ENCODE measurements around the gene RBBP8NL.

RBBP8NL gene

DNA sequence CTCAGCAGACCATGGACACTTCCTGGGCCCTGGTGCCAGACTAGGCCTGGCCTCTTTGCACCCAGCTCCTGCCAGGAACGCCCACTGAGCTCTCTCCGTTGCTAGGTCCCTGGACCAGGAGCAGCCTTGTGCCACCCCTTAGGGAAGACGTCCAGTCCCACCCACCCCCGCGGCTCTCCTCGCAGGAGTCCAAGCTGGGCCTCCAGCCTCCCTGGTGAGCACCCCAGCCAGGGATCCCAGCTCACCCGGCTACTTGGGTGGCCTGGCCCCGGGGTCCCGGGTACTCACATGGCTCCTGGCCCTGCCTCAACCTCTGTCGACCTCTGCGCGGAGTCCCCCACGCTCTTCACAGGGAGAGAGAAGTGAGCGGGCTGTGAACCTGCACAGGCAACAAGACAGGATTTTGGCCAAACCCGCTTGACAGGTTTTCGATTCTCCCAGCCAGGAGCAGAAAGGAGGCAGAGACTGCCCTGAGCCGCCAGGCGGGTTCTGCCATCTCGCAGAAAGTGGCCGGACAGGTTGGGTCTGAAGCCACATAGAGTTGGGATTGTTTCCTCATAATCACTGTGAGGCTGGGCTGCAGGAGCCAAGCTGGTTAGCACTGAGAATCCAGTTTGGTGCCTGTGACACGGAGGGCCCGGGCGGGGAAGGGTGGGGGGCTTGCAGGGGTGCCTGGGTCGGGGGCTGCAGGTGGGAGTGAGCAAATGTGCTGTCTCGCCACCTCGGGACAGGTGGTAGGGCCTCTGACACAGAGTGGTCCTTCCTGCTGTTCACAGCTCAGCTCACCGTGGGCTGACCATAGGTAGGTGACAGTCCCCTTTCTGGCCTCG, at the start of gene RBBP8NL:
RBBP8NL (minus strand) TSS at position 368 of the 830 bp plus-strand sequence. CDS start 7,892 bp downstream, outside the sequence.
- DNase-seq = no peak

GRCh38 chr20:62476056-62476838, 48.9 kb upstream of the RBBP8NL start:
- no peak for DNase-seq

DNA sequence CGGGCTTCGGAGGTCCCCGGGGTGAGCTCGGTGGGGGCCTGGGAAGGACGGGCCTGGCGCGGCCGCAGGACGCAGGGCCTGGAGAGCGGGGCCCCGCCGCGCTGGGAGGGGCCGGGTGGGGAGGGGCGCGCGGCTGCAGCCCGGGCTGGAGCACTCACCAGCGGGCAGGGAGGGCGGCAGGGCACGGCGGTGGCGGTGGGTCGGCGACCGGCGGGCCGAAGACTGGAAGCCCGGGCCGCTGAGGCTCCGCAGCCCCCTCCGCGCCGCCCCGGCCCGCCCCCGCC, 48.4 kb upstream of the RBBP8NL start, which contains the start of gene GATA5:
GATA5 (minus strand) TSS at position 224 of the 284 bp plus-strand sequence. CDS start 474 bp downstream, outside the sequence.
- DNase-seq = no peak

- DNase-seq = no peak
Observed at GRCh38 chr20:62475027-62475771, 47.9 kb upstream of the RBBP8NL start.

DNA sequence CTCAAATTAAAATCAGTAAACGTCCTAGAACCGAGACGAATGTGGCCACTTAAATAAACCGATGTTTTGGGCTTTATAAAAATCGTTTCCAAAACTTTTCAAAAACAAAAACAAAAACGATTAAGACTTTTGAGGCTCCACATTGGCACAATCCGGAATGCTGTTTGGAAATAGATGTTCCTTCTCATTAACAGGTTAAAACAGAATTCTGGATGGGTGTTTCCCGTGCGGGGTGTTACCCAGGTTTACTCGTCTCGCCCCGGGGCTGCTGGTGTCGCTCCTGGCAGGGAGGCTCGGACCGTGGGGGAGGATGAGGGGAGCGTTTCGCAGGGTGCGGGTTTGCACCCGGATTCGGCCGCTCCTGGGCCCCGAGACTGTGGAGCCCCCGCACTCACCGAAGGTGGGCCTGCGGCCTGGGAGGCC, 47.3 kb upstream of the RBBP8NL start:
- no peak for DNase-seq

DNA sequence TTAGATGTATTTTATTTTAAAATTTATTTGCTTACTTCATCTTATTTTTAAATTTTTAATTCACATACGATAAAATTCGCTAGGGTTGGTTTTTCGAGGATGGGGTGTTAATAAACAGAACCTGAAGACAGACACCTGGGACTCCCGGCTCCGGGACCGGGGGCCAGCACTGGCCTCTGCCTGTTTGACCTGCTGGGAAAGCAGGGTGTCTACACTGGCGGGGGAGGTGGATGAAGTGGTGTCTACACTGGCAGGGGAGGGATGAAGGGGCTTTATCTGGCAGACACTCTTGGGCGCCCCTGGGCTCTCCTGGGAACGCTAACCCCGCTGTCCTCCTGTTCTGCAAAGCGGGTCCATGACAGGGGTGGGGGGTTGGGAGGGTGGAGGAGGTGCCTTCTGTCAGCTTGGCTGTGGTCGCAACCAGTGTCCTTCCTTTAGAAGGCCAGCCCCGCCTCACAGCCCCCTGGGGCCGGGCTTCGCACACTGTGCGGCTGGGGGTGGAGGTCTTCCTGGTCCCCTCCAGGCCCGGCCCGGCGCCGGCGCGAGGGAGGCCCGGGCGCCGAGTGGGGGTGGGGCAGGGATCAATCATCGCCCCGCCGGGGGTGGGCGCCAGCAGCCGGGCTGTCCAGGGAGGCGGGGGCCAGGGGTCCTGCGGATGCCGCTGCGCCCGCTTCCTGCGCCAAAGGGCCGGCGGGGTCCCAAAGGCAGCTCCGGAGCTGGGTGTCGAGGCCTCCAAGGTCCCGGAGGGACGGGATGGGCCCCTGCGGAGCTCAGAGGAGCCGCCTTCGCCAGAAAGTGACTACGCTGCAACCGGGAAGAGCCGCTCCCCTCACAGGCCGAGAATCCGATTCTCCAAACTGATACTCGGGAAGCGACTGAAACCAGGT, 46.6 kb upstream of the RBBP8NL start:
- no peak for DNase-seq

DNA sequence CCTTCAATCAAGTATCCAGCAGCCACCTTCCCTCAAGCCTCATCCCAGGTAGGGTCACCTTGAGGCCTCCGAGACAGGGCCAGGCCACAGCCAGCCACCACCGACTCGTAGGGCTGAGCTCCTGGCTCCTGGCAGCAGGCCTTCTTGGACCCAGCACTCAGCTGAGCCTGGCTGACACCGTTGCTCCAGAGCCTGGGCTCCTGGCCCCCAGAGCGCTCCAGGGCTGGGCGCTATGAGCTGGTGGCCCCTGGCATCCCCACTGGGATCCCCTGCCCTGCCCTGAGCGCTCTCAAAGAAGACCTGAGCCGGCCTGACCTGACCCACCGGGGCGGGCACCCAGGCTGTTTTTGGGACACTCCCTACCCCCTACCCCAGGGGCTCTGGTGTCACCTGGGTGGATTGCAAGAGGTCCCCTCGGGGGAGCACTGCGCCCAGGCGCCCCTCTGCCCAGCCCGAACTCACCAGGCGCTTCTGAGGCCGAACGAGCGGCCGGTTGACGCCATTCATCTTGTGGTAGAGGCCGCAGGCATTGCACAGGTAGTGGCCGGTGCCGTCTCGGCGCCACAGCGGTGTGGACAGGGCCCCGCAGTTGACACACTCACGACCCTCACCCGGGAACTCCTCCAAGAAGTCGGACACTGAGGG, 45.7 kb upstream of the RBBP8NL start:
- DNase-seq = no peak

DNA sequence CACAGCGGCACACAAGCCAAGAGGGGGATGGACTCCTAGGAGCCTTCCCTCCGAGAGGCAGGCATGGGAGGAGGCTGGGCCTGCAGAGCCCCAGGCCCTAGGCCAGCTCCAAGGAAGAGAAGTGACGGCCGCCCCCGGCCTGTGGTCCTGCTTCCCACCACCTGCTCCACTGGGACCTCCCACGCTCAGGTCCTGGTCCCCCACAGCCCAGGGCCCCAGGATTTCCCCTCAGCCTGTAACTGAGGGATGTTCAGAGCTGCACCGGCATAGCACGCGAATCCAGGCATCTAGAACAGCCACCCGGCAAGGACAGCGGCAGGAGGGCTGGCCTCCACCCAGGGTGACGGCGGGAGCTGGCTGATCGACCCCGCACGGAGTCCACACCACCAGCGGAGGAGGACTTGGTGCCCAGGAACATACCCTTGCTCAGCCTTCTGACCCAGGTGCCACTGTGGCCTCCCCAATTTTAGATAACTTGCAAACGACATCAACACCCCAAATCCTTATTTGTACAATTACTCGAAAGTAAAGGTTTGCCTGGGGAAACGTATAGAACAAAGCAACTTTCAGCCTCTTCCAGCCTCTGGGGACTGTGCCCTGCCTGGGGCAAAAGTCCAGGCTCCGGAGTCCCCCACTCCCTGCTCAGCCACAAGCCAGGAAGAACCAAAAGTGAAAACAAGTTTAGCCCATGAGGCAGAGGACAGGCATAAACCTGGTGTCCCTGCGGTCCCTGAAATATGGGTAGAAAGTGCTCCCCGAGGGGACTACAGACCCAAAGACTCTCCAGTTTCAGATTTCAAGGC, 45.0 kb upstream of the RBBP8NL start:
- no peak for DNase-seq

DNA sequence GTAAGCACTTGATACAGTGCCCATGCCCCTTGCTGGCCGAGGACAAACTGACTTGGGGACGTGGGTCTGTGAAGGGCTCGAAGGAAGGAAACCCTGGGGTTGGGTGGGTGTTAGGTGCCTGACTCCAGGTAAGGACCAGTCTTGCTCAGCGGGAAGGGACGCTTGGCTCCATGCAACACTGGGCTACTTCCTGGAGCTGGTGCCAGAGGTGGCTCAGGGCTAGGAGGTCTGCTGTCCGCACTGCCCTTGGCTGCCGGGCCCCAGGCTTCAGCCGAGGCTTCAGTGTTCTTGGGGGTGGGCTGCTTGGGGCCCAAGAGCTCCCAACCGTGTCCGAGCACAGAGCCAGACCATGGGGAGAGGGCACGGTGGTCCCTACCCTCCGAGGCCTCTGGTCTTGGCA, 43.1 kb upstream of the RBBP8NL start:
- no peak for DNase-seq

GRCh38 chr20:62470001-62470400, 42.7 kb upstream of the RBBP8NL start:
- no peak for DNase-seq

DNA sequence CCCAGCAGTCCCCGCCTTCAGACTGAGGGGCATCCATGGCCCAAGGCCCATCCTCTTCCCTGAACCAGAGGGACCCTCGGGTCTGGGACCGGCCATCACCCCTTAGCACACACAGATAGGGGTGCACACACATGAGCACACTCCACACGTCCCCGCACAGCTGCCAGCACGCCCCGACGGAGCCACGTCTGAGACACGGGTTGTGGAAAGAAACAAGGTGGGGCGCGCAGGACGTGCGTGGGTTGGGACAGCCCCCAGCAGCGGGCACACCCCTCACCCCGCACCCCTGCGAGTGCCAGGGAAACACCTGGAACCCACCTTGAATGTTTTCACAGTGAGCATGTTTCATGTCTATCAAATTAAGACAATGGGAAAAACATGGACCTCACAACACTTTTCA, 42.0 kb upstream of the RBBP8NL start:
- DNase-seq = no peak

GRCh38 chr20:62466806-62467537, 39.6 kb upstream of the RBBP8NL start:
- DNase-seq = no peak

DNA sequence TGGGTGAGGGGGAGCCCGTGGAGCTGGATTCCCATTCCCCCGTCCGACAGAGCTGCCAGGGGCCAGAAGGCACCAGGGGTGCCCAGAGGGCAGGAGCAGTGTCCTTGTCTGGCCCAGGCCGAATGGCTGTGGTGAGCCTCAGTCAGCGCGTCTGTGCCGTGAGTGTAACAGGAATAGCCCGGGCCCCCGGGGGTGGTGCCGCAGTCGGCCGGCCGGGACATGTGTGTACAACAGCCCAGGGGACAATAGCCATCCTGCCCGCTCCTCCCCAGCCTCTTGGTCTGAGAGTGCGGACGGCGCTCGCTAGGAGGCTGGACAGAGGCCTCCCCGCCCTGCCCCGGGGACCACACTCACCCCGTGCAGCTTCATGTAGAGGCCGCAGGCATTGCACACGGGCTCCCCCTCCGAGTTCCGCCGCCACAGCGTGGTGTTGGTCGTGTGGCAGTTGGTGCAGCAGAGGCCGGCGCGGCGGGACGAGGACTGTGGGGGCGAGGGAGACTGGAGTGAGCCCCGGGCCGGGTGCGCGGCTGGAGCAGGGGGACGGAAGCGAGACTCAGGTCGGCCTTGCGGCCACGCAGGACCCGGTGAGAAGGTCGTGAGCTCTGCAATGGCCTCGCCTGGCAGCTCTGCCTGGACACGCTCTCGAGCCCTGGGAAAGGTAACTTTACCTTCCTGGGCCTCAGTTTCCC, 38.9 kb upstream of the RBBP8NL start:
- DNase-seq = no peak

- no peak for DNase-seq
Observed at GRCh38 chr20:62464990-62465389, 37.7 kb upstream of the RBBP8NL start.

- DNase-seq = no peak
Observed at GRCh38 chr20:62464425-62464770, 37.1 kb upstream of the RBBP8NL start.

GRCh38 chr20:62463651-62464424, 36.5 kb upstream of the RBBP8NL start:
- no peak for DNase-seq

- no peak for DNase-seq
Observed at GRCh38 chr20:62462976-62463592, 35.7 kb upstream of the RBBP8NL start.
